PFSK-1 (cell line): ENCODE results near the gene PSMD3.

Experiments used
- FOXP2 ChIP-seq: optimal IDR thresholded peaks from 2 replicates; pipeline ENCODE3; 2011; ENCODE audit warnings: borderline replicate concordance, control low read depth, inconsistent platforms; ENCODE audit not compliant: insufficient read depth; ENCODE audit errors: extremely low read length, extremely low read depth
- POLR2AphosphoS5 ChIP-seq: IDR thresholded peaks from 2 replicates; pipeline ENCODE4 v1.6.1; 2012; ENCODE audit warnings: low read depth, mild to moderate bottlenecking, control low read depth, low read length, moderate library complexity
- REST ChIP-seq, 2 experiments: IDR thresholded peaks; 2 replicates each; pipeline versions ENCODE4 v1.6.1 to v1.8.0; 2011 to 2012; ENCODE audit warnings: low read depth in 2 of 2, low read length in 2 of 2, control low read depth in 1 of 2, inconsistent platforms in 1 of 2, mild to moderate bottlenecking in 1 of 2, moderate library complexity in 1 of 2; ENCODE audit not compliant: insufficient read depth in 1 of 2
- SIN3A ChIP-seq: IDR thresholded peaks from 2 replicates; pipeline ENCODE4 v1.6.1; 2012; ENCODE audit warnings: mild to moderate bottlenecking, low read length, moderate library complexity, borderline replicate concordance; ENCODE audit not compliant: insufficient read depth
- TAF1 ChIP-seq: IDR thresholded peaks from 2 replicates; pipeline ENCODE4 v1.6.1; 2012; ENCODE audit warnings: low read length, control low read depth, borderline replicate concordance; ENCODE audit not compliant: insufficient read depth

The PSMD3 gene

GRCh38 chr17:39951924-39952679 lies 28.5 kb upstream of the PSMD3 start:
- TF ChIP-seq POLR2AphosphoS5 (no peak), TAF1 (0 out of 2 replicates have a peak, but pooled peaks have one; percentile 22)

- TF ChIP-seq TAF1 (no peak), SIN3A (no peak), REST (IDR thresholded peaks at IDR 0.05; ENCODE audit: insufficient read depth in 1 of 2, low read depth in 2 of 2, low read length in 2 of 2) (no peak), FOXP2 (peak; percentile 43), POLR2AphosphoS5 (peak; percentile 51; the same call in 1 of the 2 replicates)
Observed at GRCh38 chr17:39952680-39953470, 27.7 kb upstream of the PSMD3 start.

- TF ChIP-seq POLR2AphosphoS5 (no peak), REST (IDR thresholded peaks at IDR 0.05; ENCODE audit: insufficient read depth in 1 of 2, low read depth in 2 of 2, low read length in 2 of 2) (no peak), SIN3A (no peak), FOXP2 (no peak), TAF1 (no peak)
Observed at GRCh38 chr17:39953471-39953888, 27.1 kb upstream of the PSMD3 start.

- TF ChIP-seq FOXP2 (no peak), POLR2AphosphoS5 (no peak), SIN3A (no peak)
Observed at GRCh38 chr17:39954876-39955275, 25.7 kb upstream of the PSMD3 start.

- TF ChIP-seq POLR2AphosphoS5, result no peak
- TF ChIP-seq SIN3A, result no peak
- no peak for TF ChIP-seq FOXP2
- TF ChIP-seq REST (IDR thresholded peaks at IDR 0.05; ENCODE audit: insufficient read depth in 1 of 2, low read depth in 2 of 2, low read length in 2 of 2), result no peak
- no peak for TF ChIP-seq TAF1
Observed at GRCh38 chr17:39955726-39956225, 24.8 kb upstream of the PSMD3 start.
